Fibroblast of villous mesenchyme (primary cell): ENCODE measurements around the gene RIIAD1. TPM values are rescaled to one million over a fixed set of nuclear protein-coding genes. Genes with fewer than 3 reads are reported as not detected.

Experiments used
- DNase-seq: peaks from one replicate; pipeline ENCODE4 v3.0.0-alpha.2; 2010; ENCODE audit warnings: low read depth
- H3K4me3 ChIP-seq: 2 replicates; pipeline ENCODE4 v1.5.1; 2011; ENCODE audit warnings: low read depth, mild to moderate bottlenecking, low read length
- small RNA-seq: library from RNA; depleted of rRNA; stranded (forward); fragments of <200 nt; gene quantifications from one replicate; pipeline ENCODE3, GENCODE V24; 2012
- total RNA-seq: library from RNA; depleted of rRNA; stranded (reverse); fragments of >200 nt; gene quantifications from 2 replicates; pipeline ENCODE4 v1.2.3, GENCODE V29; 2012
- TF ChIP-seq, protein P1 (sequence below): IDR thresholded peaks from 2 replicates; pipeline ENCODE4 v1.5.1; 2012; ENCODE audit warnings: low read depth, mild to moderate bottlenecking, low read length; ENCODE audit not compliant: insufficient read depth

RIIAD1 gene
- total RNA-seq, 1 donor, result not detected

- no peak for DNase-seq
- H3K4me3 ChIP-seq, result no peak overlapping the region
- TF ChIP-seq, protein P1, sequence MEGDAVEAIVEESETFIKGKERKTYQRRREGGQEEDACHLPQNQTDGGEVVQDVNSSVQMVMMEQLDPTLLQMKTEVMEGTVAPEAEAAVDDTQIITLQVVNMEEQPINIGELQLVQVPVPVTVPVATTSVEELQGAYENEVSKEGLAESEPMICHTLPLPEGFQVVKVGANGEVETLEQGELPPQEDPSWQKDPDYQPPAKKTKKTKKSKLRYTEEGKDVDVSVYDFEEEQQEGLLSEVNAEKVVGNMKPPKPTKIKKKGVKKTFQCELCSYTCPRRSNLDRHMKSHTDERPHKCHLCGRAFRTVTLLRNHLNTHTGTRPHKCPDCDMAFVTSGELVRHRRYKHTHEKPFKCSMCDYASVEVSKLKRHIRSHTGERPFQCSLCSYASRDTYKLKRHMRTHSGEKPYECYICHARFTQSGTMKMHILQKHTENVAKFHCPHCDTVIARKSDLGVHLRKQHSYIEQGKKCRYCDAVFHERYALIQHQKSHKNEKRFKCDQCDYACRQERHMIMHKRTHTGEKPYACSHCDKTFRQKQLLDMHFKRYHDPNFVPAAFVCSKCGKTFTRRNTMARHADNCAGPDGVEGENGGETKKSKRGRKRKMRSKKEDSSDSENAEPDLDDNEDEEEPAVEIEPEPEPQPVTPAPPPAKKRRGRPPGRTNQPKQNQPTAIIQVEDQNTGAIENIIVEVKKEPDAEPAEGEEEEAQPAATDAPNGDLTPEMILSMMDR, result no peak
Measured at GRCh38 chr1:151774256-151774922, 53.1 kb downstream of the RIIAD1 start.

GRCh38 chr1:151775894-151776664 lies 54.8 kb downstream of the RIIAD1 start:
- TF ChIP-seq, protein P1, result no peak
- no peak for DNase-seq
- H3K4me3 ChIP-seq, result no peak overlapping the region

- no peak overlapping the region for H3K4me3 ChIP-seq
- DNase-seq, result no peak
- TF ChIP-seq, protein P1, result no peak
Measured at GRCh38 chr1:151776665-151777062, 55.3 kb downstream of the RIIAD1 start.

DNA sequence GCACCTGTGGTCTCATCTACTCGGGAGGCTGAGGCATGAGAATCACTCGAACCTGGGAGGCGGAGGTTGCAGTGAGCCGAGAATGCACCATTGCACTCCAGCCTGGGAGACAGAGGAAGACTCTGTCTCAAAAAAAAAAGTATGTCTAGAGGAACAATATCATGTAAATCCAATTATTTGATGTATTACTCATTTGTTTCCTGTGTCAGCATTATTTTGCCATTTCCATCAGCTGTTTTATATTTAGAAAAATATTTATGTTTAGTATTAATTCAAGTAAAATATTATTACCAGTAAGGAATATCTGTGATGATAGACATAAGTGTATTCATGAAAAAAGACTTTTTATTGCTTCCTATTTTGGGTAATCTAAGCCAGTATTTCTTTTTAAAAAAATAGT lies 56.0 kb downstream of the RIIAD1 start:
- TF ChIP-seq, protein P1, result no peak

More for the DNA sequence above, 56.0 kb downstream of the RIIAD1 start:
- DNase-seq, result no peak
- no peak overlapping the region for H3K4me3 ChIP-seq

Small RNAs within 50 kb of the gene (small RNA-seq; reads per million reads assigned to genes)
- not detected for gene RNU6-662P

Other genes starting within 250 kb of the RIIAD1 start
- gene CGN, start 210.1 kb upstream of the RIIAD1 start, total RNA-seq, result under 0.01 TPM in 1 of 2 replicates, not detected in the other
- 16.8 and 32.8 TPM in 2 replicates for gene TUFT1, start 181.2 kb upstream of the RIIAD1 start, total RNA-seq
- 26.7 and 34.5 TPM in 2 replicates for gene SNX27, start 109.5 kb upstream of the RIIAD1 start, total RNA-seq
- gene CELF3, start 4.7 kb upstream of the RIIAD1 start, total RNA-seq, result not detected in 2 replicates
- gene MRPL9, start 42.0 kb downstream of the RIIAD1 start, total RNA-seq, result 91.5 and 95.7 TPM in 2 replicates
- 0.64 and 1.7 TPM in 2 replicates for gene TDRKH, start 69.0 kb downstream of the RIIAD1 start, total RNA-seq
- not detected in 2 replicates for gene LINGO4, start 83.9 kb downstream of the RIIAD1 start, total RNA-seq
- under 0.01 TPM in 1 of 2 replicates, not detected in the other for gene RORC, start 110.3 kb downstream of the RIIAD1 start, total RNA-seq
- not detected in 2 replicates for gene C2CD4D, start 118.3 kb downstream of the RIIAD1 start, total RNA-seq
- not detected in 2 replicates for gene THEM5, start 132.2 kb downstream of the RIIAD1 start, total RNA-seq
- 9.1 and 9.7 TPM in 2 replicates for gene THEM4, start 188.0 kb downstream of the RIIAD1 start, total RNA-seq